Kidney (tissue), 14 donors: ENCODE results near the gene LACTB. TPM values are rescaled to one million over a fixed set of nuclear protein-coding genes. Genes with fewer than 3 reads are reported as not detected.

Source experiments
- DNase-seq, 5 donors: peaks; one replicate each; pipeline ENCODE4 v3.0.0-alpha.2; 2013 to 2020
- FAIRE-seq: peaks from 2 replicates; lab custom pipeline; 2012; peaks lifted over from hg19 to GRCh38; lab: Jason Lieb, UNC
- H3K27ac ChIP-seq, 2 donors: one replicate each; pipeline ENCODE4 v1.7.0; 2013; ENCODE audit warnings: low read depth in 2 of 2, low read length in 2 of 2, inconsistent platforms in 1 of 2
- H3K27me3 ChIP-seq: one replicate; pipeline ENCODE4 v1.7.1; 2013; ENCODE audit warnings: low read length, inconsistent platforms; ENCODE audit not compliant: control insufficient read depth, insufficient read depth
- H3K36me3 ChIP-seq, 3 donors: one replicate each; pipeline versions ENCODE4 v1.7.0 to v1.7.1; 2013; ENCODE audit warnings: low read length in 3 of 3, control low read depth in 1 of 3, inconsistent platforms in 1 of 3; ENCODE audit not compliant: insufficient read depth in 3 of 3, control insufficient read depth in 2 of 3
- H3K4me1 ChIP-seq, 3 donors: one replicate each; pipeline versions ENCODE4 v1.7.0 to v1.7.1; 2013; ENCODE audit warnings: low read length in 3 of 3, inconsistent platforms in 1 of 3, low read depth in 1 of 3; ENCODE audit not compliant: control insufficient read depth in 2 of 3, insufficient read depth in 2 of 3
- H3K4me3 ChIP-seq, 3 donors: one replicate each; pipeline versions ENCODE4 v1.7.0 to v1.8.1; 2013; ENCODE audit warnings: low read length in 3 of 3, control low read depth in 1 of 3, inconsistent platforms in 1 of 3
- H3K9ac ChIP-seq, 3 donors: one replicate each; pipeline versions ENCODE4 v1.7.0 to v1.7.1; 2013; ENCODE audit warnings: low read length in 3 of 3, control low read depth in 1 of 3, inconsistent platforms in 1 of 3
- H3K9me3 ChIP-seq, 3 donors: one replicate each; pipeline versions ENCODE4 v1.7.0 to v1.7.1; 2013; ENCODE audit warnings: low read length in 3 of 3, control low read depth in 1 of 3, inconsistent platforms in 1 of 3; ENCODE audit not compliant: control insufficient read depth in 2 of 3, insufficient read depth in 1 of 3
- intact Hi-C: fragments of 100-400 bp; cut with DNase I; formaldehyde crosslinking; loops from one replicate; pipeline ENCODE4 v1.11.1; 2022
- polyA plus RNA-seq: library from polyadenylated mRNA; stranded (reverse); fragments of 350-450 nt; fragmentation: Illumina TruSeq; extraction: RNeasy Lipid Tissue Mini Kit (QIAGEN cat#74804); gene quantifications from one replicate; pipeline ENCODE4 v1.2.3, GENCODE V29; 2014; ENCODE audit warnings: low read depth, low replicate concordance; ENCODE audit not compliant: insufficient read depth
- total RNA-seq: library from RNA; stranded (reverse); fragmentation: NEBNext Ultra II Directional; extraction: Animal tissue kit (Norgen Biotek cat#: 25700); gene quantifications from one replicate; pipeline ENCODE4 v1.2.1, GENCODE V29; 2021
- TF ChIP-seq, protein P1 (sequence below): IDR thresholded peaks from 3 replicates; pipeline ENCODE4 v1.5.1; 2012; ENCODE audit warnings: mild to moderate bottlenecking, moderate library complexity, borderline replicate concordance; ENCODE audit not compliant: insufficient read depth; ENCODE audit errors: extremely low read depth
- donor health status: control.
- donor health status: control.
- donor health status: control.
- donor health status: control.
- donor health status: control.
- donor health status: DM: yes; HTN: yes; CAD: no.
- donor health status: Normal renal cell carcinoma (clear cell type).

The LACTB gene
- total and polyA plus RNA-seq, 2 donors from 2014 or later = 16.8 to 17.6 TPM

DNA sequence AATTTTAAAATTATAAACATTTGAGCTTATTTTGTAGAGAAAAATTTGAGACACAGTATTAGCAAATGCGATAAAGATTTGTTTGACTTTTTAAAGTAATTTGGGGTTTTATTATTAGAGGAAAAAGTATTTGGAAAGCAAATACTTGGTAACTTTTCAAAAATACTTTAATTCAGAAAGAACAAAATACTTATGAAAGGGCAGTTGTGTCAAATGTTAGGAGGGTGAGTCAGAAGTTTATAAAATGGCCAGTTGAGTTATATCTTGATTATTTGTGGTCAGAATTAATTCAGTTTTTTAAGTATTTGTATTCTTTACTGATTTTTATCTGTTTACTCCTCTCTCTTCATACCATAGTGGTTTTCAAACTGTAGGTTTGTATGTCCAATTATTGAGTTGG lies 12.1 kb downstream of the LACTB start:
- Histone ChIP-seq H3K27me3 (no peaks in the 10 kb centered on the region), H3K27ac (no peak overlapping the region), H3K9me3 (no peaks in the 10 kb centered on the region), H3K4me3 (no peak overlapping the region), H3K9ac (no peak overlapping the region), H3K36me3 (no peaks in the 10 kb centered on the region), H3K4me1 (peaks cover 0 to 2% (median 0%) of the 10 kb centered on the region in 3 donors)
- intact Hi-C loops = no loop called here
- peak; percentile 77 for FAIRE-seq
- DNase-seq = no peak
- TF ChIP-seq, protein P1, sequence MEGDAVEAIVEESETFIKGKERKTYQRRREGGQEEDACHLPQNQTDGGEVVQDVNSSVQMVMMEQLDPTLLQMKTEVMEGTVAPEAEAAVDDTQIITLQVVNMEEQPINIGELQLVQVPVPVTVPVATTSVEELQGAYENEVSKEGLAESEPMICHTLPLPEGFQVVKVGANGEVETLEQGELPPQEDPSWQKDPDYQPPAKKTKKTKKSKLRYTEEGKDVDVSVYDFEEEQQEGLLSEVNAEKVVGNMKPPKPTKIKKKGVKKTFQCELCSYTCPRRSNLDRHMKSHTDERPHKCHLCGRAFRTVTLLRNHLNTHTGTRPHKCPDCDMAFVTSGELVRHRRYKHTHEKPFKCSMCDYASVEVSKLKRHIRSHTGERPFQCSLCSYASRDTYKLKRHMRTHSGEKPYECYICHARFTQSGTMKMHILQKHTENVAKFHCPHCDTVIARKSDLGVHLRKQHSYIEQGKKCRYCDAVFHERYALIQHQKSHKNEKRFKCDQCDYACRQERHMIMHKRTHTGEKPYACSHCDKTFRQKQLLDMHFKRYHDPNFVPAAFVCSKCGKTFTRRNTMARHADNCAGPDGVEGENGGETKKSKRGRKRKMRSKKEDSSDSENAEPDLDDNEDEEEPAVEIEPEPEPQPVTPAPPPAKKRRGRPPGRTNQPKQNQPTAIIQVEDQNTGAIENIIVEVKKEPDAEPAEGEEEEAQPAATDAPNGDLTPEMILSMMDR = no peak

DNA sequence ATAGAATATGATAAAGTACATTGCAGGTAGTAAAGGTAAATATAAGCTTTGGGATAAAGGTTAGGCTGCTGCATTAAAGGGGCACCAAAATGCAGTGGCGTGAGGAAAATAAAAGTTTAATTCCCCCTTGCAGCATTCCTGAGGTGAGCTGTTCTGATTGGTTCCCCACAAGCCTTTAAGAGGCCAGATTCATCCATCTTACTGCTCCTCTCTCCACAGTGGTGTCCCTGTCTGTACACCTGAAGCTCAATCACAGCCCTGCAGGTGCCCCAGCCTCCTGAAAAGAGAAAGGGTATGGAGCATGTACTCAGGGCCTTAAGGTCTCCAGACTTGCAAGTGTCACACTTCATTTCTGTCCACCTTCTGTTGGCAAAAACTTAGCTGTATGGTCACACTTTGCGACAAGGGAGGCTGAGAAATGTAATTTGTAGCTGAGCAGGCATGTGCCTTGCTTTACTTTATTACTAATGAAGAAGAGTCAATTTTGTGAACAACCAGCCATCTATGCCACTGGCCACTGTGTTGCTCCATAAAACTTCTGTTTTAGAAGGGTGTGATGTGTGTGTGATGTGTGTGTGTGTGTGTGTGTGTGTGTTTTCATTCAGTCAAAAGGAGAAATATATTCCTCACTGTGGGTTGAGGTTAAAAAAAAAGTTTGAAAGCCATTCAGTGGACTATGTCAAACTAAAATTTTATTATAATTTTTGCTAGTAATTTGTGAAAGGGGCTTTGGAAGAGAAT lies 12.8 kb downstream of the LACTB start:
- Histone ChIP-seq H3K4me1 (peaks cover 0 to 2% (median 0%) of the 10 kb centered on the region in 3 donors), H3K9ac (no peak overlapping the region), H3K27ac (no peak overlapping the region), H3K4me3 (no peak overlapping the region), H3K36me3 (no peaks in the 10 kb centered on the region), H3K9me3 (no peaks in the 10 kb centered on the region), H3K27me3 (no peaks in the 10 kb centered on the region)
- intact Hi-C loops = no loop called here
- FAIRE-seq = no peak
- TF ChIP-seq, protein P1 = no peak
- no peak for DNase-seq

DNA sequence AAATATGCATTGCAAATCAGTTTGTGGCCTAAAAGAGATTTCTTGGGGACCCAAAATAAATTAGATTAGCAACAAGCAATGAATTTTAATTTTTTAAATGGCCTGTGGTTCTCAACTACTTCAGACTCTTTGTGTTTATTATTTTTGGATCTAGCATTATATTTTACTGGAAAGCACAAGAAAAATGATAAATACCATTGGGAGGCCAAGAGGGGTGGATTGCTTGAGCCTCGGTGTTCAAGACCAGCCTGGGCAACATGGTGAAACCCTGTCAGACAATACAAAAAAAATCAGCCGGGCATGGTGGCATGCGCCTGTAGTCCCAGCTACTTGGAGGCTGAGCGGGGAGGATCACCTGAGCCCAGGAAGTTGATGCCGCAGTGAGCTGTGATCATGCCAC lies 13.6 kb downstream of the LACTB start:
- H3K27ac ChIP-seq = peak overlapping the region in 1 of 2 donors; percentile 65
- intact Hi-C loops = no loop called here
- no peaks in the 10 kb centered on the region for H3K36me3 ChIP-seq
- H3K9me3 ChIP-seq = no peaks in the 10 kb centered on the region
- peaks cover 0 to 2% (median 0%) of the 10 kb centered on the region in 3 donors for H3K4me1 ChIP-seq
- FAIRE-seq (no peak), DNase-seq (no peak)
- TF ChIP-seq, protein P1 = no peak
- no peaks in the 10 kb centered on the region for H3K27me3 ChIP-seq
- no peak overlapping the region for H3K9ac ChIP-seq
- H3K4me3 ChIP-seq = no peak overlapping the region
